ENCODE results near the gene TJP2.

DNA sequence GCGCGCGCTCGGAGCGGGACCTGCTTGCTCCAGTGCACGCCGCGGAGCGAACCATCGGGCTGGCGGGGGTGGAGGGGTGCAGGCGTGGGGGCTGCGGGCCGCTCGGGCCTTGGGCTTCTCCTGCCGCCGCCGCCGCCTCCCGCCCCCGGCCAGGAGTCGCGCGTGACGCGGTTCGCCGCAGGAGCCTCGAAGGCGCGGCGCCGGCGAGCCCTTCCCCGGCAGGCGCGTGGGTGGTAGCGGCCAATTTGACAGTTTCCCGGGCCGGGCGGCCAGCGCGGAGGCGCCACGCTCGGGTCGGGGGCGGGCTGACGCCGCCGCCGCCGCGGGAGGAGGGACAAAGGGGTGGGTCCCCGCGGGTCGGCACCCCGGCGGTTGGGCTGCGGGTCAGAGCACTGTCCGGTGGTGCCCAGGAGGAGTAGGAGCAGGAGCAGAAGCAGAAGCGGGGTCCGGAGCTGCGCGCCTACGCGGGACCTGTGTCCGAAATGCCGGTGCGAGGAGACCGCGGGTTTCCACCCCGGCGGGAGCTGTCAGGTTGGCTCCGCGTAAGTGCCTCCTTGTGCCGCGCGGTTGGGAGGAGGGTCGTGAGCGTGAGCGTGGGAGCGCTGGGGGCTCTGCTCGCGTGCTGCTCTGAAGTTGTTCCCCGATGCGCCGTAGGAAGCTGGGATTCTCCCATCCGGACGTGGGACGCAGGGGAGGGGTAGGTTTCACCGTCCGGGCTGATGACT lies at the start of gene TJP2:
- TF ChIP-seq, protein P1, sequence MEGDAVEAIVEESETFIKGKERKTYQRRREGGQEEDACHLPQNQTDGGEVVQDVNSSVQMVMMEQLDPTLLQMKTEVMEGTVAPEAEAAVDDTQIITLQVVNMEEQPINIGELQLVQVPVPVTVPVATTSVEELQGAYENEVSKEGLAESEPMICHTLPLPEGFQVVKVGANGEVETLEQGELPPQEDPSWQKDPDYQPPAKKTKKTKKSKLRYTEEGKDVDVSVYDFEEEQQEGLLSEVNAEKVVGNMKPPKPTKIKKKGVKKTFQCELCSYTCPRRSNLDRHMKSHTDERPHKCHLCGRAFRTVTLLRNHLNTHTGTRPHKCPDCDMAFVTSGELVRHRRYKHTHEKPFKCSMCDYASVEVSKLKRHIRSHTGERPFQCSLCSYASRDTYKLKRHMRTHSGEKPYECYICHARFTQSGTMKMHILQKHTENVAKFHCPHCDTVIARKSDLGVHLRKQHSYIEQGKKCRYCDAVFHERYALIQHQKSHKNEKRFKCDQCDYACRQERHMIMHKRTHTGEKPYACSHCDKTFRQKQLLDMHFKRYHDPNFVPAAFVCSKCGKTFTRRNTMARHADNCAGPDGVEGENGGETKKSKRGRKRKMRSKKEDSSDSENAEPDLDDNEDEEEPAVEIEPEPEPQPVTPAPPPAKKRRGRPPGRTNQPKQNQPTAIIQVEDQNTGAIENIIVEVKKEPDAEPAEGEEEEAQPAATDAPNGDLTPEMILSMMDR (conservative IDR thresholded peaks at IDR 0.05): no peak
- no peak for TF ChIP-seq ZFX (IDR thresholded peaks at IDR 0.05)
